GM12878 (cell line): ENCODE data around the gene PITPNC1. TPM values are rescaled to one million over a fixed set of nuclear protein-coding genes. Genes with fewer than 3 reads are reported as not detected.
A peak's percentile ranks its signal among the peaks of the same experiment; 100 is the strongest.

Experiments used
- BHLHE40 ChIP-seq, 2 experiments: fragments of 450-650 bp in 1 of 2; IDR thresholded peaks; 2 replicates each; pipeline ENCODE4 v1.6.1; 2011 to 2017; ENCODE audit warnings: low read depth in 2 of 2, borderline replicate concordance in 1 of 2, improper control_type of control experiment in 1 of 2, low read length in 1 of 2, mild to moderate bottlenecking in 1 of 2
- GATAD2B ChIP-seq: fragments of 450-650 bp; conservative IDR thresholded peaks from 2 replicates; pipeline ENCODE4 v1.6.1; 2017; ENCODE audit warnings: low read depth, mild to moderate bottlenecking, moderate library complexity
- HCFC1 ChIP-seq: fragments of 150-350 bp; IDR thresholded peaks from 2 replicates; pipeline ENCODE4 v1.6.1; 2014; ENCODE audit warnings: low read length
- HDAC6 ChIP-seq: fragments of 200-600 bp; sonication (generic); IDR thresholded peaks from one replicate; pipeline ENCODE4 v1.8.0; 2017; ENCODE audit warnings: antibody characterized with exemption; ENCODE audit not compliant: unreplicated experiment
- MXI1 ChIP-seq: fragments of 150-350 bp; IDR thresholded peaks from 2 replicates; pipeline ENCODE4 v1.6.1; 2011; ENCODE audit warnings: low read depth, mild to moderate bottlenecking, inconsistent platforms, low read length, improper control_type of control experiment
- NFXL1 ChIP-seq: fragments of 450-650 bp; IDR thresholded peaks from 2 replicates; pipeline ENCODE4 v1.6.1; 2017; ENCODE audit warnings: antibody characterized with exemption, mild to moderate bottlenecking, borderline replicate concordance
- PML ChIP-seq: IDR thresholded peaks from 2 replicates; pipeline ENCODE4 v1.6.1; 2012; ENCODE audit warnings: low read length, inconsistent platforms
- POLR2AphosphoS2 ChIP-seq: IDR thresholded peaks from 2 replicates; pipeline ENCODE4 v1.6.1; 2011; ENCODE audit warnings: low read depth, mild to moderate bottlenecking, low read length, improper control_type of control experiment, moderate library complexity
- RAD51 ChIP-seq: fragments of 450-650 bp; IDR thresholded peaks from 2 replicates; pipeline ENCODE4 v1.6.1; 2016; ENCODE audit warnings: moderate library complexity, mild to moderate bottlenecking, inconsistent platforms
- RFX5 ChIP-seq: IDR thresholded peaks from 2 replicates; pipeline ENCODE4 v1.6.1; 2011; ENCODE audit warnings: low read depth, low read length, improper control_type of control experiment
- SMAD1 ChIP-seq: fragments of 450-650 bp; IDR thresholded peaks from 2 replicates; pipeline ENCODE4 v1.6.1; 2018; ENCODE audit warnings: mild to moderate bottlenecking, low read depth; ENCODE audit not compliant: partially characterized antibody
- TARDBP ChIP-seq: IDR thresholded peaks from 2 replicates; pipeline ENCODE4 v1.6.1; 2016; ENCODE audit warnings: borderline replicate concordance
- TCF12 ChIP-seq: IDR thresholded peaks from 2 replicates; pipeline ENCODE4 v1.6.1; 2011; ENCODE audit warnings: low read depth, mild to moderate bottlenecking, low read length
- YBX1 ChIP-seq: fragments of 450-650 bp; IDR thresholded peaks from 2 replicates; pipeline ENCODE4 v1.6.1; 2016; ENCODE audit warnings: antibody characterized with exemption
- ZNF207 ChIP-seq: fragments of 450-650 bp; IDR thresholded peaks from 2 replicates; pipeline ENCODE4 v1.6.1; 2014; ENCODE audit warnings: antibody characterized with exemption, mild to moderate bottlenecking, borderline replicate concordance
- ZNF24 ChIP-seq: fragments of 450-650 bp; IDR thresholded peaks from 2 replicates; pipeline ENCODE4 v1.6.1; 2017; ENCODE audit warnings: antibody characterized with exemption, mild to moderate bottlenecking
- ZZZ3 ChIP-seq: IDR thresholded peaks from 2 replicates; pipeline ENCODE4 v1.6.1; 2011; ENCODE audit warnings: low read depth; ENCODE audit not compliant: control insufficient read depth, insufficient read length
- polyA plus RNA-seq, 11 experiments: library from polyadenylated mRNA; depleted of rRNA in 4 of 11; unstranded in 6 of 11; stranded (reverse) in 5 of 11; fragments of >200 nt; fragmentation: Nextera tagmentation in 4 of 11; fragmentation: Illumina TruSeq in 1 of 11; extraction: Ambion mirVana in 4 of 11; extraction: Trizol in 1 of 11; gene quantifications; 1 replicate in 1 of 11; 2 replicates in 10 of 11; pipeline versions ENCODE4 v1.2.1 to v1.2.3, GENCODE V29; 2011 to 2016; ENCODE audit warnings: inconsistent platforms in 2 of 11, missing spikeins in 2 of 11, low read depth in 1 of 11
- total RNA-seq, 4 experiments: library from RNA; depleted of rRNA in 3 of 4; stranded (reverse); fragments of >200 nt in 3 of 4; fragmentation: Illumina TruSeq in 1 of 4; extraction: Trizol in 1 of 4; gene quantifications; 2 replicates each; pipeline versions ENCODE4 v1.2.1 to v1.2.3, GENCODE V29; 2013 to 2021
- TF ChIP-seq, protein P1 (sequence below): fragments of 450-650 bp; IDR thresholded peaks from 2 replicates; pipeline ENCODE4 v1.6.1; 2014; ENCODE audit warnings: mild to moderate bottlenecking
- TF ChIP-seq, protein P2 (sequence below): IDR thresholded peaks from 2 replicates; pipeline ENCODE4 v1.6.1; 2012; ENCODE audit warnings: improper control_type of control experiment, low read depth, low read length; ENCODE audit not compliant: insufficient replicate concordance
- TF ChIP-seq, protein P3 (sequence below): IDR thresholded peaks from 2 replicates; pipeline ENCODE4 v1.6.1; 2012; ENCODE audit warnings: low read depth, low read length, improper control_type of control experiment
- TF ChIP-seq, protein P4 (sequence below): fragments of 450-650 bp; IDR thresholded peaks from 2 replicates; pipeline ENCODE4 v1.6.1; 2017; ENCODE audit warnings: mild to moderate bottlenecking, low read depth, inconsistent platforms; ENCODE audit not compliant: poor library complexity, severe bottlenecking
- TF ChIP-seq, protein P5 (sequence below): IDR thresholded peaks from 2 replicates; pipeline ENCODE4 v1.6.1; 2012; ENCODE audit warnings: low read depth, low read length, improper control_type of control experiment

Gene PITPNC1
- total and polyA plus RNA-seq, 10 of the 15 experiments (the other 5 are each of a cell fraction or from before 2014, with no cell fraction given) = 12.2 to 62.4 (median 47.3) TPM

DNA sequence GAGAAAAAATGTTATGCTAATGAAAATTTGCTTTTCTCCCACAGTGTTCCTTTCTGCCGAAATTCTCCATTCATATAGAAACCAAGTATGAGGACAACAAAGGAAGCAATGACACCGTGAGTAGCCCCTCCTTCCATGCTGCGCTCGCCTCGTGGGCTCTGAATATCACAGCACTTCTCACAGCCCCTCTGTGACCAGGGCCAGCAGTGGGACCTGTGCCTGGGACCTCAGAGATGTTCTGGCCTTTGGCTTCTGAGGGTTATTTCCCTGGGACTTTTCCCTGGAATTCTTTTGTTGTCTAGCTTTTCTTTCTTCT, 201.0 kb downstream of the PITPNC1 start (continued):
- TF ChIP-seq BHLHE40 (IDR thresholded peaks at IDR 0.05; ENCODE audit: borderline replicate concordance in 1 of 2, low read depth in 2 of 2, low read length in 1 of 2) (no peak; a peak in 1 of 4 replicates), ZNF24 (no peak), POLR2AphosphoS2 (no peak), SMAD1 (no peak), ZNF207 (no peak), YBX1 (no peak), PML (peak; percentile 58), TARDBP (no peak), TCF12 (peak; percentile 77), HCFC1 (no peak), GATAD2B (peak; percentile 84; the same call in 1 of the 2 replicates), RAD51 (no peak), HDAC6 (no peak), NFXL1 (no peak), RFX5 (no peak), ZZZ3 (no peak), MXI1 (no peak; the same call in 1 of the 2 replicates)
- TF ChIP-seq, protein P1, sequence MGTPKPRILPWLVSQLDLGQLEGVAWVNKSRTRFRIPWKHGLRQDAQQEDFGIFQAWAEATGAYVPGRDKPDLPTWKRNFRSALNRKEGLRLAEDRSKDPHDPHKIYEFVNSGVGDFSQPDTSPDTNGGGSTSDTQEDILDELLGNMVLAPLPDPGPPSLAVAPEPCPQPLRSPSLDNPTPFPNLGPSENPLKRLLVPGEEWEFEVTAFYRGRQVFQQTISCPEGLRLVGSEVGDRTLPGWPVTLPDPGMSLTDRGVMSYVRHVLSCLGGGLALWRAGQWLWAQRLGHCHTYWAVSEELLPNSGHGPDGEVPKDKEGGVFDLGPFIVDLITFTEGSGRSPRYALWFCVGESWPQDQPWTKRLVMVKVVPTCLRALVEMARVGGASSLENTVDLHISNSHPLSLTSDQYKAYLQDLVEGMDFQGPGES = no peak
- TF ChIP-seq, protein P2, sequence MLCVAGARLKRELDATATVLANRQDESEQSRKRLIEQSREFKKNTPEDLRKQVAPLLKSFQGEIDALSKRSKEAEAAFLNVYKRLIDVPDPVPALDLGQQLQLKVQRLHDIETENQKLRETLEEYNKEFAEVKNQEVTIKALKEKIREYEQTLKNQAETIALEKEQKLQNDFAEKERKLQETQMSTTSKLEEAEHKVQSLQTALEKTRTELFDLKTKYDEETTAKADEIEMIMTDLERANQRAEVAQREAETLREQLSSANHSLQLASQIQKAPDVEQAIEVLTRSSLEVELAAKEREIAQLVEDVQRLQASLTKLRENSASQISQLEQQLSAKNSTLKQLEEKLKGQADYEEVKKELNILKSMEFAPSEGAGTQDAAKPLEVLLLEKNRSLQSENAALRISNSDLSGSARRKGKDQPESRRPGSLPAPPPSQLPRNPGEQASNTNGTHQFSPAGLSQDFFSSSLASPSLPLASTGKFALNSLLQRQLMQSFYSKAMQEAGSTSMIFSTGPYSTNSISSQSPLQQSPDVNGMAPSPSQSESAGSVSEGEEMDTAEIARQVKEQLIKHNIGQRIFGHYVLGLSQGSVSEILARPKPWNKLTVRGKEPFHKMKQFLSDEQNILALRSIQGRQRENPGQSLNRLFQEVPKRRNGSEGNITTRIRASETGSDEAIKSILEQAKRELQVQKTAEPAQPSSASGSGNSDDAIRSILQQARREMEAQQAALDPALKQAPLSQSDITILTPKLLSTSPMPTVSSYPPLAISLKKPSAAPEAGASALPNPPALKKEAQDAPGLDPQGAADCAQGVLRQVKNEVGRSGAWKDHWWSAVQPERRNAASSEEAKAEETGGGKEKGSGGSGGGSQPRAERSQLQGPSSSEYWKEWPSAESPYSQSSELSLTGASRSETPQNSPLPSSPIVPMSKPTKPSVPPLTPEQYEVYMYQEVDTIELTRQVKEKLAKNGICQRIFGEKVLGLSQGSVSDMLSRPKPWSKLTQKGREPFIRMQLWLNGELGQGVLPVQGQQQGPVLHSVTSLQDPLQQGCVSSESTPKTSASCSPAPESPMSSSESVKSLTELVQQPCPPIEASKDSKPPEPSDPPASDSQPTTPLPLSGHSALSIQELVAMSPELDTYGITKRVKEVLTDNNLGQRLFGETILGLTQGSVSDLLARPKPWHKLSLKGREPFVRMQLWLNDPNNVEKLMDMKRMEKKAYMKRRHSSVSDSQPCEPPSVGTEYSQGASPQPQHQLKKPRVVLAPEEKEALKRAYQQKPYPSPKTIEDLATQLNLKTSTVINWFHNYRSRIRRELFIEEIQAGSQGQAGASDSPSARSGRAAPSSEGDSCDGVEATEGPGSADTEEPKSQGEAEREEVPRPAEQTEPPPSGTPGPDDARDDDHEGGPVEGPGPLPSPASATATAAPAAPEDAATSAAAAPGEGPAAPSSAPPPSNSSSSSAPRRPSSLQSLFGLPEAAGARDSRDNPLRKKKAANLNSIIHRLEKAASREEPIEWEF = peak; percentile 82
- TF ChIP-seq, protein P3, sequence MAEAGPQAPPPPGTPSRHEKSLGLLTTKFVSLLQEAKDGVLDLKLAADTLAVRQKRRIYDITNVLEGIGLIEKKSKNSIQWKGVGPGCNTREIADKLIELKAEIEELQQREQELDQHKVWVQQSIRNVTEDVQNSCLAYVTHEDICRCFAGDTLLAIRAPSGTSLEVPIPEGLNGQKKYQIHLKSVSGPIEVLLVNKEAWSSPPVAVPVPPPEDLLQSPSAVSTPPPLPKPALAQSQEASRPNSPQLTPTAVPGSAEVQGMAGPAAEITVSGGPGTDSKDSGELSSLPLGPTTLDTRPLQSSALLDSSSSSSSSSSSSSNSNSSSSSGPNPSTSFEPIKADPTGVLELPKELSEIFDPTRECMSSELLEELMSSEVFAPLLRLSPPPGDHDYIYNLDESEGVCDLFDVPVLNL = no peak
- TF ChIP-seq, protein P4, sequence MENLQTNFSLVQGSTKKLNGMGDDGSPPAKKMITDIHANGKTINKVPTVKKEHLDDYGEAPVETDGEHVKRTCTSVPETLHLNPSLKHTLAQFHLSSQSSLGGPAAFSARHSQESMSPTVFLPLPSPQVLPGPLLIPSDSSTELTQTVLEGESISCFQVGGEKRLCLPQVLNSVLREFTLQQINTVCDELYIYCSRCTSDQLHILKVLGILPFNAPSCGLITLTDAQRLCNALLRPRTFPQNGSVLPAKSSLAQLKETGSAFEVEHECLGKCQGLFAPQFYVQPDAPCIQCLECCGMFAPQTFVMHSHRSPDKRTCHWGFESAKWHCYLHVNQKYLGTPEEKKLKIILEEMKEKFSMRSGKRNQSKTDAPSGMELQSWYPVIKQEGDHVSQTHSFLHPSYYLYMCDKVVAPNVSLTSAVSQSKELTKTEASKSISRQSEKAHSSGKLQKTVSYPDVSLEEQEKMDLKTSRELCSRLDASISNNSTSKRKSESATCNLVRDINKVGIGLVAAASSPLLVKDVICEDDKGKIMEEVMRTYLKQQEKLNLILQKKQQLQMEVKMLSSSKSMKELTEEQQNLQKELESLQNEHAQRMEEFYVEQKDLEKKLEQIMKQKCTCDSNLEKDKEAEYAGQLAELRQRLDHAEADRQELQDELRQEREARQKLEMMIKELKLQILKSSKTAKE = peak; percentile 57
- TF ChIP-seq, protein P5, sequence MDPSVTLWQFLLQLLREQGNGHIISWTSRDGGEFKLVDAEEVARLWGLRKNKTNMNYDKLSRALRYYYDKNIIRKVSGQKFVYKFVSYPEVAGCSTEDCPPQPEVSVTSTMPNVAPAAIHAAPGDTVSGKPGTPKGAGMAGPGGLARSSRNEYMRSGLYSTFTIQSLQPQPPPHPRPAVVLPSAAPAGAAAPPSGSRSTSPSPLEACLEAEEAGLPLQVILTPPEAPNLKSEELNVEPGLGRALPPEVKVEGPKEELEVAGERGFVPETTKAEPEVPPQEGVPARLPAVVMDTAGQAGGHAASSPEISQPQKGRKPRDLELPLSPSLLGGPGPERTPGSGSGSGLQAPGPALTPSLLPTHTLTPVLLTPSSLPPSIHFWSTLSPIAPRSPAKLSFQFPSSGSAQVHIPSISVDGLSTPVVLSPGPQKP = no peak
